ENCODE measurements around the gene KIF27.
A peak's percentile ranks its signal among the peaks of the same experiment; 100 is the strongest.
"Not testable (repeated sequence)": the region's sequence is repeated elsewhere in the genome, so short reads cannot be mapped to it uniquely, and the experiment has no call there.

The KIF27 gene, protein sequence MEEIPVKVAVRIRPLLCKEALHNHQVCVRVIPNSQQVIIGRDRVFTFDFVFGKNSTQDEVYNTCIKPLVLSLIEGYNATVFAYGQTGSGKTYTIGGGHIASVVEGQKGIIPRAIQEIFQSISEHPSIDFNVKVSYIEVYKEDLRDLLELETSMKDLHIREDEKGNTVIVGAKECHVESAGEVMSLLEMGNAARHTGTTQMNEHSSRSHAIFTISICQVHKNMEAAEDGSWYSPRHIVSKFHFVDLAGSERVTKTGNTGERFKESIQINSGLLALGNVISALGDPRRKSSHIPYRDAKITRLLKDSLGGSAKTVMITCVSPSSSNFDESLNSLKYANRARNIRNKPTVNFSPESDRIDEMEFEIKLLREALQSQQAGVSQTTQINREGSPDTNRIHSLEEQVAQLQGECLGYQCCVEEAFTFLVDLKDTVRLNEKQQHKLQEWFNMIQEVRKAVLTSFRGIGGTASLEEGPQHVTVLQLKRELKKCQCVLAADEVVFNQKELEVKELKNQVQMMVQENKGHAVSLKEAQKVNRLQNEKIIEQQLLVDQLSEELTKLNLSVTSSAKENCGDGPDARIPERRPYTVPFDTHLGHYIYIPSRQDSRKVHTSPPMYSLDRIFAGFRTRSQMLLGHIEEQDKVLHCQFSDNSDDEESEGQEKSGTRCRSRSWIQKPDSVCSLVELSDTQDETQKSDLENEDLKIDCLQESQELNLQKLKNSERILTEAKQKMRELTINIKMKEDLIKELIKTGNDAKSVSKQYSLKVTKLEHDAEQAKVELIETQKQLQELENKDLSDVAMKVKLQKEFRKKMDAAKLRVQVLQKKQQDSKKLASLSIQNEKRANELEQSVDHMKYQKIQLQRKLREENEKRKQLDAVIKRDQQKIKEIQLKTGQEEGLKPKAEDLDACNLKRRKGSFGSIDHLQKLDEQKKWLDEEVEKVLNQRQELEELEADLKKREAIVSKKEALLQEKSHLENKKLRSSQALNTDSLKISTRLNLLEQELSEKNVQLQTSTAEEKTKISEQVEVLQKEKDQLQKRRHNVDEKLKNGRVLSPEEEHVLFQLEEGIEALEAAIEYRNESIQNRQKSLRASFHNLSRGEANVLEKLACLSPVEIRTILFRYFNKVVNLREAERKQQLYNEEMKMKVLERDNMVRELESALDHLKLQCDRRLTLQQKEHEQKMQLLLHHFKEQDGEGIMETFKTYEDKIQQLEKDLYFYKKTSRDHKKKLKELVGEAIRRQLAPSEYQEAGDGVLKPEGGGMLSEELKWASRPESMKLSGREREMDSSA (N-terminal part only)

DNA sequence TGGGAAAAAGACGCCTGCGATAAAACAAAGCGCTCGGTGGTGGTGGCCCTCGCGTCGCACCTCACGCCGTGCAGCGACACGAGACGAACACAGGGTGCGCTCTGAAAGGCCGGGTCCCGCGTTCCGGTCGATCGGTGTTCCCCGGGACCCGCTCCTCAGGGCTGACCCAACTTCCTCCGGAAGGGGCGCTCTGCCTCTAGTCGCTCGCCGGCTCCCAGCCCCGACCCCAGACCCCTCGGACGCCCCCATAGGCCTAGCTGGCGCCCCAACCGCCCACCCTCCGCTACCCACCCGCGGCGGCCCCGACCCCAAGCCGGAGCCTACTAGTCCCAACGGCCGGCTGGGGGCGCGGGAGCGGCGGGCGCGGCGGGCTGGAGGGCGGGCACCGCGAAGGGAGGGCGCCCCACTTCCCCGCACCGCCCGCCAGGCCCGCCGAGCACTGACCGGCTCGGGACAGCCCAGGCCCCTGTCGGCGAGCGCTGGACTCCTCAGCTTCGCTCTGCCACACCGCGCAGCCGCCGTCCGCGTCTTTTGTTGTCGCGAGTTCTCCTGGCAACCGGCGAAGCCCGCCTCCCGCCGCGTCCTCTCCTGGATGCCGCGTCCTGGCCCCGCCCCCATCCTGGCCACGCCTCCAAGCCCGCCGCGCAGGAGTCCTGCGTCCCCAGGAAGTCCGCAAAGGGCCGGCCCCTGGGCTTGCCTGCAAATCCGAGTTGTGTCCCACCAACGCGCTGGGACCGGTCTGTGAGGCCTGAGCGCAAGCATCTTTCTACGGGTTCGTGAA lies at the start of gene KIF27:
Gene KIF27 (minus strand): TSS at position 506 of the 781 bp plus-strand sequence. CDS start 5,841 bp downstream, outside the sequence.
- peak; percentile 31 to 82 for DNase-seq

DNA sequence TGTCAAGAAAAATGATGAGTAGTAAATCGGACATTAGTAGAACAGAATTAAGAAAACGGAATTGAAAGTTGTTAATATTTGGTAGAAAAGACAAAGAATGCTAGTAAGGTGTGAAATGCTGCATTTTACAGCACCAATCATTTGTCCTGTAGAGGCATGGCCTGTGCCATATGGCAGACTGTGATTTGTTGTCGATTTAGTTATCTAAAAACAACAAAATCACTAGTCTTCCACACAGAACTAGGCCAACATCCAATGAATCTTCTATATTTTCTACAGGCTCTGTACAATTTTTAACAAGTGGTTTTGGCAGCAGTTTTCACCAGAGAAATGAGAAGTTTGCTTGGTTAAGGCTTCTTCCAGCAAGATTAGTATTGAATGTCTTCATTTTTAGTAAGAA lies 48.4 kb upstream of the KIF27 start:
- DNase-seq = no peak

DNA sequence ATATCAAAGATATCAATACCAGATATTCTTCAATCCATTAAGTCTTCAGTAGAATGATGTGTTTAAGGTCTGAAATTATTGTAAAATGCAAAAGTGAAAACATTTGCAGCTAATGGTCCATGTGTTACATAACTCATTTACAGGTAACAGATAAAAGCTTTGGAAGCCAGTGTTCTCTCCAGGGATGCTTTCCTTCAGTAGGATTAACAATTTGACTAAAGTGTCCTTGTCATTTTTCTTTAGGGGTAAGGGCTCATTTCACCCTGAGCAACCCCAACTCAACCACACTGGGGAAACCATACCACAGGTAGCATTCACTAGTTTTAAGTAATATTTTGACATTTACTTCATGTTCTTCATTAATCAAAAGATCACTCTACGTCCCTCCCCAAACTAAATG lies 45.8 kb upstream of the KIF27 start:
- DNase-seq = no peak

DNA sequence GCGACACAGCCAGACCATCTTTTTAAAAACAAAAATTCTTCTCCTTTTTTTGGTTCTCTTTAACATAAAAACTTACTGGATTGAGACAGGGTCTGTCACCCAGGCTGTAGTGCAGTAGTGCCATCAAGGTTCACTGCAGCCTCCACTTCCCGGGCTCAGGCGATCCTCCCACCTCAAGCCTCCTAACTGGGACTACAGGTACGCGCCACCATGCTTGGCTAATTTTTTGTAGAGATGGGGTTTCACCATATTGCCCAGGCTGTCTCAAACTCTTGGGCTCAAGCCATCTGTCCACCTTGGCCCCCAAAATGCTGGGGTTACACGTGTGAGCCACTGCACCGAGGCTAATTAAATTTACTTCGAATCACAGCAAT lies 45.0 kb upstream of the KIF27 start:
- no peak for DNase-seq

- no peak for DNase-seq
Observed at GRCh38 chr9:83965350-83966208, 44.3 kb upstream of the KIF27 start.

DNA sequence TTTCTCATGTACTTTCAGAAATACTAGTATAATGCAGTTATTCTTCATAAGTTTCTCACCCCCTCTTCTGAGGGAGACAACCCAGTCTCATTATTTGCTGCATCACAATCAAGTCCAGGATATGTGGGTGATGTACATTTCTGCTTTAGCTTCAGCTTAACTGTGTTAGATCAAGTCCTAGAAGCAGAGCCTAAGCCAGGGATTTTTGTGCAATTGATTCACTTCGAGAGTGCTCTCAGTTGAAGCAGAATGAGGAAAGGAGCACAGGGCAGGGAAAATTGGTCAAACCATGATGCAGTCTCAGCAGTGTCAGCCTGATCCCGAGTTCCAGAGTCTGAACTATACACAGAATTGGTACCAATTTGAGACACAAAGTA lies 43.7 kb upstream of the KIF27 start:
- DNase-seq = no peak

- no peak for DNase-seq
Observed at GRCh38 chr9:83962165-83962564, 40.9 kb upstream of the KIF27 start.

DNA sequence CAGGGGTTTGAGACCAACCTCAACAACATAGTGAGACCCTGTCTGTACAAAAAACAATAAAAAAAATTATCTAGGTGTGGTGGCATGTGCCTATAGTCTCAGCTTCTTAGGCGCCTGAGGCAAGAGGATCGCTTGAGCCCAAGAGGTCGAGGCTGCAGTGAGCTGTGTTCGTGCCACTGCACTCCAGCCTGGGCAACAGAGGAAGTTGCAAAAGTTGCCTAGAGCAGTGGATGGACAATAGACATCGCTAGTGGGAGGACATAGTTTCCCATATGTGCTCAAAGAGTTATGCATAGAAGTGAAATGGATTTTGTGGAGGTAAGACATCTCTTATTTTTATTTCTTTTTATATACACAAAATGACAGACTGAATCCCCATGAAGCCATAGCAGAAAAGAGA lies 39.8 kb upstream of the KIF27 start:
- DNase-seq = no peak

GRCh38 chr9:83959061-83959460 lies 37.8 kb upstream of the KIF27 start:
- no peak for DNase-seq

DNA sequence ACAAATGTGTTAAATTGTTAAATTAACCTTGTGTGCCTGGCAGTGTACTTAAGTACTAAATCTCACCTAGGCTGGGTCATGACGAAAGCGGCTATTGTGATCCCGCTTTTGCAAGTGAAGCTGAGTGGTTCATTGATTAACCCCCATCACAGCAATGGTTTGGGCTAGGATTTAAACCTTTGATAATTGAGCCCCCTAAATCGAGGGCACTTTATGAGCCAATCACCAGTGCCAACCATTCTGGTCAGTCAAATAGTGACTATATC lies 35.9 kb upstream of the KIF27 start:
- DNase-seq = no peak

- DNase-seq = no peak
Observed at GRCh38 chr9:83956436-83957247, 35.4 kb upstream of the KIF27 start.

DNA sequence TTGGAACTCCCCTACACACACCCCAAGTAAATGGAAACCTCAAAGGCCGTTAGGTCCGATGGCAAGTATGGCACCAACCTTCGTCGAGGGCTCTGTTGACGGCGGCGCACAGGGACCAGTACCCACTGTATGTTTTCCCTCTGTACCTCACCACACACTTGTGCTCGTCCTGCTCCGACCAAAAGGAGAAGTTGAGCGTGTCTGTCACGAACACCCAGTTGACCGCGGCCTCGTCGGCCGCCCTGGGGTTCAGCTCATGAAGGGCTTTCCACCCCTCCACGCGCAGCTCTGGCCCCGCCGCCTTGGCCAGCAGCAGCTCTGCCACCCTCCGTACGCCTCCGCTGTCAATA lies 34.8 kb upstream of the KIF27 start:
- DNase-seq = no peak

GRCh38 chr9:83948096-83948495 lies 26.9 kb upstream of the KIF27 start:
- not testable (repeated sequence) for DNase-seq

- no peak for DNase-seq
Observed at GRCh38 chr9:83940590-83941303, 19.5 kb upstream of the KIF27 start.

- peak in 1 of 2 experiments; percentile 12 for DNase-seq
Observed at GRCh38 chr9:83937861-83938455, 16.7 kb upstream of the KIF27 start.

- DNase-seq = no peak
Observed at GRCh38 chr9:83936523-83936922, 15.3 kb upstream of the KIF27 start.

GRCh38 chr9:83935276-83935935 lies 14.2 kb upstream of the KIF27 start:
- no peak for DNase-seq

DNA sequence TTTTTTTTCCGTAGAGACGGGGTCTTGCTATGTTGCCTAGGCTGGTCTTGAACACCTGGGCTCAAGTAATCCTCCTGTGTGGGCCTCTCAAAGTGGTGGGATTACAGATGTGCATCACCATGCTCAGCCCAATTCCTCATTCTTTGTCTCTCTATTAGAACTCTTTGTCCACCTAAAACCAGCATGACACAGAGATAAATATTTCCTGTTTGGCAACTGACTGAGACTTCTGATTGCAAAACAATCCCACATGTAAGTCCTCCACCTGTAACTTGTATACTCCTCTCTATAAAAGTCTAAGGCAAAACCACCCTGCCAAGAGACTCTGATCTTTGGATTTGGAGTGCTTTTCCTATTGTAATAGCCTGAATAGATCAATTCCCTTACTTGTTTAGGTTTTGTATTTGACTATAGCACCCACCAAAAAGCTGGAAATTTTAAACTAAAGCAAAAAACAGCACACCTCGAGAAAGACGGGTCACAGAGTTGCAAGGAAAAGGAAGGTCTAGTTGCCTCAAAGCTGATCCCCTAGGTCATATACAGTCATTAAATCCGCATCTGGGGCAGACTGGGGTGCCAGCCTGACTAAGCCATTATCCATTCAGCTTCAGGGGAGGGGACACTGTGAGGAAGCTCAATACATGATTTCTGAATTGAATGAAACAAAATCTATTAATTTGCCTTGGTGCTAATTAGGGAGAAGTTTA lies 13.5 kb upstream of the KIF27 start:
- no peak for DNase-seq

DNA sequence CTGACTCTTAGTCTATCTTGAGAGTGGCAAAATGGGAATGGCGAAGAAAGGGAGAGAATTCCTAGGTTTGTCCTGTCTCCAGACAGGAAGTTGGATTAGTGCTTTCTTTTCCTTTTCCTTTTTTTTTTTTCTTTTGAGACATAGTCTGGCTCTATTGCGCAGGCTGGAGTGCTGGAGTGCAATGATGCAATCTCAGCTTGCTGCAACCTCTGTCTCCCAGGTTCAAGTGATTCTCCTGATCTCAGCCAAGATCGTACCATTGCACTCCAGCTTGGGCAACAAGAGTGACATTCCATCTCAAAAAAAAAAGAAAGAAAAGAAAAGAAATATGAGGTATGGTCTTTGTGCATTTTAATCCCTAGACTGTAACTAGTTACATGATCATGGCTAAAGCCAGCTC lies 12.6 kb upstream of the KIF27 start:
- no peak for DNase-seq

Measured in NCI-H187 (cell line).